Liver (tissue), 9 donors: ENCODE results near the gene SLC12A3. TPM values are rescaled to one million over a fixed set of nuclear protein-coding genes. Genes with fewer than 3 reads are reported as not detected.

Experiments
- DNase-seq: peaks from one replicate; pipeline ENCODE4 v3.0.0-alpha.2; 2017; ENCODE audit warnings: low spot score
- H3K27ac ChIP-seq, 2 donors: one replicate each; pipeline ENCODE4 v1.7.0; 2013; ENCODE audit warnings: inconsistent platforms in 2 of 2, low read length in 2 of 2, control low read depth in 1 of 2, low read depth in 1 of 2, mild to moderate bottlenecking in 1 of 2
- H3K27me3 ChIP-seq, 4 donors: one replicate each; pipeline versions ENCODE4 v1.6.1 to v1.7.0; 2013; ENCODE audit warnings: low read length in 3 of 4, inconsistent platforms in 1 of 4, mild to moderate bottlenecking in 1 of 4, moderate library complexity in 1 of 4; ENCODE audit not compliant: control insufficient read depth in 4 of 4, insufficient read depth in 4 of 4
- H3K36me3 ChIP-seq, 4 donors: one replicate each; pipeline versions ENCODE4 v1.6.1 to v1.7.0; 2013; ENCODE audit warnings: low read length in 3 of 4, mild to moderate bottlenecking in 3 of 4, low read depth in 1 of 4, moderate library complexity in 1 of 4; ENCODE audit not compliant: control insufficient read depth in 4 of 4, insufficient read depth in 3 of 4
- H3K4me1 ChIP-seq, 4 donors: one replicate each; pipeline versions ENCODE4 v1.6.1 to v1.7.0; 2013; ENCODE audit warnings: low read length in 3 of 4, mild to moderate bottlenecking in 3 of 4, moderate library complexity in 1 of 4; ENCODE audit not compliant: control insufficient read depth in 4 of 4, insufficient read depth in 4 of 4
- H3K4me3 ChIP-seq, 3 donors: one replicate each; pipeline versions ENCODE4 v1.6.1 to v1.7.0; 2013; ENCODE audit warnings: low read length in 3 of 3, control low read depth in 1 of 3, low read depth in 1 of 3, mild to moderate bottlenecking in 1 of 3
- H3K9ac ChIP-seq, 2 donors: one replicate each; pipeline ENCODE4 v1.7.0; 2013; ENCODE audit warnings: low read length in 2 of 2, mild to moderate bottlenecking in 2 of 2, moderate library complexity in 2 of 2, control low read depth in 1 of 2, low read depth in 1 of 2
- H3K9me3 ChIP-seq, 4 donors: one replicate each; pipeline versions ENCODE4 v1.6.1 to v1.7.0; 2013; ENCODE audit warnings: low read length in 3 of 4; ENCODE audit not compliant: control insufficient read depth in 4 of 4
- EGR1 ChIP-seq, 2 donors: IDR thresholded peaks; 2 replicates each; pipeline ENCODE4 v1.6.1; 2016 to 2018; ENCODE audit warnings: antibody characterized with exemption in 2 of 2, low read depth in 2 of 2
- FOXA1 ChIP-seq: IDR thresholded peaks from 2 replicates; pipeline ENCODE4 v1.6.1; 2016; ENCODE audit warnings: antibody characterized with exemption
- FOXA2 ChIP-seq: IDR thresholded peaks from 2 replicates; pipeline ENCODE4 v1.6.1; 2016; ENCODE audit warnings: antibody characterized with exemption
- GABPA ChIP-seq, 2 donors: IDR thresholded peaks in 1 of 2; conservative IDR thresholded peaks in 1 of 2; 2 replicates each; pipeline ENCODE4 v1.6.1; 2016; ENCODE audit warnings: antibody characterized with exemption in 2 of 2, mild to moderate bottlenecking in 1 of 2, moderate library complexity in 1 of 2
- HNF4A ChIP-seq, 2 donors: conservative IDR thresholded peaks; 2 replicates each; pipeline ENCODE4 v1.6.1; 2016; ENCODE audit warnings: antibody characterized with exemption in 2 of 2, mild to moderate bottlenecking in 2 of 2
- HNF4G ChIP-seq: IDR thresholded peaks from 2 replicates; pipeline ENCODE4 v1.6.1; 2016; ENCODE audit warnings: antibody characterized with exemption
- JUND ChIP-seq, 2 donors: IDR thresholded peaks; 2 replicates each; pipeline ENCODE4 v1.6.1; 2016; ENCODE audit warnings: antibody characterized with exemption in 2 of 2
- NR2F2 ChIP-seq: IDR thresholded peaks from 2 replicates; pipeline ENCODE4 v1.6.1; 2016; ENCODE audit warnings: antibody characterized with exemption
- RAD21 ChIP-seq, 2 donors: IDR thresholded peaks; 2 replicates each; pipeline ENCODE4 v1.6.1; 2016; ENCODE audit warnings: antibody characterized with exemption in 2 of 2, mild to moderate bottlenecking in 2 of 2
- RXRA ChIP-seq, 2 donors: IDR thresholded peaks; 2 replicates each; pipeline ENCODE4 v1.6.1; 2017 to 2018; ENCODE audit warnings: antibody characterized with exemption in 2 of 2, mild to moderate bottlenecking in 1 of 2
- SP1 ChIP-seq: IDR thresholded peaks from 2 replicates; pipeline ENCODE4 v1.6.1; 2018; ENCODE audit warnings: antibody characterized with exemption, mild to moderate bottlenecking
- TAF1 ChIP-seq: conservative IDR thresholded peaks from 2 replicates; pipeline ENCODE4 v1.6.1; 2016; ENCODE audit warnings: antibody characterized with exemption, mild to moderate bottlenecking
- YY1 ChIP-seq: IDR thresholded peaks from 2 replicates; pipeline ENCODE4 v1.6.1; 2016; ENCODE audit warnings: antibody characterized with exemption, mild to moderate bottlenecking
- WGBS: extraction: QIAGEN DNeasy Blood & Tissue Kit; methylation state at CpG from one replicate; pipeline ENCODE4 v1.1.7; 2013; 5-methylcytosine and 5-hydroxymethylcytosine counted together
- polyA plus RNA-seq, 2 donors: library from polyadenylated mRNA; stranded (reverse) in 1 of 2; unstranded in 1 of 2; fragments of 200-250 nt in 1 of 2; fragments of >200 nt in 1 of 2; fragmentation: Nextera tagmentation in 1 of 2; extraction: Ambion mirVana in 1 of 2; gene quantifications; one replicate each; pipeline versions ENCODE4 v1.2.1 to v1.2.3, GENCODE V29; 2013 to 2015
- total RNA-seq, 2 donors: library from RNA; depleted of rRNA; stranded (reverse); fragments of >200 nt; gene quantifications; one replicate each; pipeline ENCODE4 v1.2.3, GENCODE V29; 2014
- TF ChIP-seq, protein P1 (sequence below): fragments of 150-350 bp; IDR thresholded peaks from 2 replicates; pipeline ENCODE4 v1.5.1; 2017; ENCODE audit warnings: improper control_type of control experiment, low read depth, low read length; ENCODE audit not compliant: missing input control
- TF ChIP-seq, protein P2 (sequence below): IDR thresholded peaks from 2 replicates; pipeline ENCODE4 v1.6.1; 2016; ENCODE audit warnings: antibody characterized with exemption
- TF ChIP-seq, protein P3 (sequence below): IDR thresholded peaks from 2 replicates; pipeline ENCODE4 v1.6.1; 2016; ENCODE audit warnings: antibody characterized with exemption
- TF ChIP-seq, protein P4 (sequence below): IDR thresholded peaks from 2 replicates; pipeline ENCODE4 v1.6.1; 2016; ENCODE audit warnings: antibody characterized with exemption, mild to moderate bottlenecking
- TF ChIP-seq, protein P5 (sequence below): IDR thresholded peaks from 2 replicates; pipeline ENCODE4 v1.6.1; 2016; ENCODE audit warnings: antibody characterized with exemption
- donor health status: healthy.
- donor health status: healthy.
- donor health status: healthy.
- donor health status: healthy.
- donor health status: healthy.

SLC12A3 gene
- total and polyA plus RNA-seq, 4 donors = 0.09 TPM; not detected in 3

DNA sequence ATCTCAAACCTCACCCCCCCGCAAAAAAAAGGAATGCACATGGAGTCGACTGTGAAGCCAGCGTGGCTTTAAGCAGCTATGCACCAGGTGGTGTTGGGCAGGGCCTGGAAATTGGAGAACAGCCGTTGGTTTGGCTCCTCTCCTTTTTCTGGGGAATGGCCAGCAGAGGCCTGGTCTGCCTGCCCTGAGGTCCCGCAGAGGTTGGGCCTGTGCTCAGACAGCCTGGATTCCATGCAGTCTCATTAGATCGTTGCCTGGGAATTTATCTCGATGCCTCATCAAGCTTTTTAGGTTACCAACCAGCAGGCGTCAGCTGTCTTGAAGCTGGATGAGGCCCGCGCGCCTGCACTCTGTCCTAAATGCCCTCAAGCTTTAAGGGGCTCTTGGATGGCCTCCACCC is 9.8 kb downstream of the SLC12A3 start:
- H3K27ac ChIP-seq = no peak overlapping the region
- DNase-seq = no peak
- no peaks in the 10 kb centered on the region for H3K4me1 ChIP-seq
- no peak overlapping the region for H3K9ac ChIP-seq
- TF ChIP-seq NR2F2 (no peak), RXRA (IDR thresholded peaks at IDR 0.05) (no peak), EGR1 (IDR thresholded peaks at IDR 0.05; ENCODE audit: low read depth in 2 of 2) (no peak), HNF4A (conservative IDR thresholded peaks at IDR 0.05) (no peak), JUND (IDR thresholded peaks at IDR 0.05) (no peak), GABPA (IDR thresholded peaks at IDR 0.05 in 1 of 2, conservative IDR thresholded peaks at IDR 0.05 in 1 of 2) (no peak), HNF4G (no peak), FOXA2 (no peak), YY1 (no peak), RAD21 (IDR thresholded peaks at IDR 0.05) (no peak), SP1 (no peak), FOXA1 (no peak), TAF1 (no peak)
- TF ChIP-seq, protein P1, sequence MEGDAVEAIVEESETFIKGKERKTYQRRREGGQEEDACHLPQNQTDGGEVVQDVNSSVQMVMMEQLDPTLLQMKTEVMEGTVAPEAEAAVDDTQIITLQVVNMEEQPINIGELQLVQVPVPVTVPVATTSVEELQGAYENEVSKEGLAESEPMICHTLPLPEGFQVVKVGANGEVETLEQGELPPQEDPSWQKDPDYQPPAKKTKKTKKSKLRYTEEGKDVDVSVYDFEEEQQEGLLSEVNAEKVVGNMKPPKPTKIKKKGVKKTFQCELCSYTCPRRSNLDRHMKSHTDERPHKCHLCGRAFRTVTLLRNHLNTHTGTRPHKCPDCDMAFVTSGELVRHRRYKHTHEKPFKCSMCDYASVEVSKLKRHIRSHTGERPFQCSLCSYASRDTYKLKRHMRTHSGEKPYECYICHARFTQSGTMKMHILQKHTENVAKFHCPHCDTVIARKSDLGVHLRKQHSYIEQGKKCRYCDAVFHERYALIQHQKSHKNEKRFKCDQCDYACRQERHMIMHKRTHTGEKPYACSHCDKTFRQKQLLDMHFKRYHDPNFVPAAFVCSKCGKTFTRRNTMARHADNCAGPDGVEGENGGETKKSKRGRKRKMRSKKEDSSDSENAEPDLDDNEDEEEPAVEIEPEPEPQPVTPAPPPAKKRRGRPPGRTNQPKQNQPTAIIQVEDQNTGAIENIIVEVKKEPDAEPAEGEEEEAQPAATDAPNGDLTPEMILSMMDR = no peak
- TF ChIP-seq, protein P2, sequence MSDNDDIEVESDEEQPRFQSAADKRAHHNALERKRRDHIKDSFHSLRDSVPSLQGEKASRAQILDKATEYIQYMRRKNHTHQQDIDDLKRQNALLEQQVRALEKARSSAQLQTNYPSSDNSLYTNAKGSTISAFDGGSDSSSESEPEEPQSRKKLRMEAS = no peak
- TF ChIP-seq, protein P3, sequence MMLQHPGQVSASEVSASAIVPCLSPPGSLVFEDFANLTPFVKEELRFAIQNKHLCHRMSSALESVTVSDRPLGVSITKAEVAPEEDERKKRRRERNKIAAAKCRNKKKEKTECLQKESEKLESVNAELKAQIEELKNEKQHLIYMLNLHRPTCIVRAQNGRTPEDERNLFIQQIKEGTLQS = no peak
- TF ChIP-seq, protein P4, sequence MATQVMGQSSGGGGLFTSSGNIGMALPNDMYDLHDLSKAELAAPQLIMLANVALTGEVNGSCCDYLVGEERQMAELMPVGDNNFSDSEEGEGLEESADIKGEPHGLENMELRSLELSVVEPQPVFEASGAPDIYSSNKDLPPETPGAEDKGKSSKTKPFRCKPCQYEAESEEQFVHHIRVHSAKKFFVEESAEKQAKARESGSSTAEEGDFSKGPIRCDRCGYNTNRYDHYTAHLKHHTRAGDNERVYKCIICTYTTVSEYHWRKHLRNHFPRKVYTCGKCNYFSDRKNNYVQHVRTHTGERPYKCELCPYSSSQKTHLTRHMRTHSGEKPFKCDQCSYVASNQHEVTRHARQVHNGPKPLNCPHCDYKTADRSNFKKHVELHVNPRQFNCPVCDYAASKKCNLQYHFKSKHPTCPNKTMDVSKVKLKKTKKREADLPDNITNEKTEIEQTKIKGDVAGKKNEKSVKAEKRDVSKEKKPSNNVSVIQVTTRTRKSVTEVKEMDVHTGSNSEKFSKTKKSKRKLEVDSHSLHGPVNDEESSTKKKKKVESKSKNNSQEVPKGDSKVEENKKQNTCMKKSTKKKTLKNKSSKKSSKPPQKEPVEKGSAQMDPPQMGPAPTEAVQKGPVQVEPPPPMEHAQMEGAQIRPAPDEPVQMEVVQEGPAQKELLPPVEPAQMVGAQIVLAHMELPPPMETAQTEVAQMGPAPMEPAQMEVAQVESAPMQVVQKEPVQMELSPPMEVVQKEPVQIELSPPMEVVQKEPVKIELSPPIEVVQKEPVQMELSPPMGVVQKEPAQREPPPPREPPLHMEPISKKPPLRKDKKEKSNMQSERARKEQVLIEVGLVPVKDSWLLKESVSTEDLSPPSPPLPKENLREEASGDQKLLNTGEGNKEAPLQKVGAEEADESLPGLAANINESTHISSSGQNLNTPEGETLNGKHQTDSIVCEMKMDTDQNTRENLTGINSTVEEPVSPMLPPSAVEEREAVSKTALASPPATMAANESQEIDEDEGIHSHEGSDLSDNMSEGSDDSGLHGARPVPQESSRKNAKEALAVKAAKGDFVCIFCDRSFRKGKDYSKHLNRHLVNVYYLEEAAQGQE = no peak
- TF ChIP-seq, protein P5, sequence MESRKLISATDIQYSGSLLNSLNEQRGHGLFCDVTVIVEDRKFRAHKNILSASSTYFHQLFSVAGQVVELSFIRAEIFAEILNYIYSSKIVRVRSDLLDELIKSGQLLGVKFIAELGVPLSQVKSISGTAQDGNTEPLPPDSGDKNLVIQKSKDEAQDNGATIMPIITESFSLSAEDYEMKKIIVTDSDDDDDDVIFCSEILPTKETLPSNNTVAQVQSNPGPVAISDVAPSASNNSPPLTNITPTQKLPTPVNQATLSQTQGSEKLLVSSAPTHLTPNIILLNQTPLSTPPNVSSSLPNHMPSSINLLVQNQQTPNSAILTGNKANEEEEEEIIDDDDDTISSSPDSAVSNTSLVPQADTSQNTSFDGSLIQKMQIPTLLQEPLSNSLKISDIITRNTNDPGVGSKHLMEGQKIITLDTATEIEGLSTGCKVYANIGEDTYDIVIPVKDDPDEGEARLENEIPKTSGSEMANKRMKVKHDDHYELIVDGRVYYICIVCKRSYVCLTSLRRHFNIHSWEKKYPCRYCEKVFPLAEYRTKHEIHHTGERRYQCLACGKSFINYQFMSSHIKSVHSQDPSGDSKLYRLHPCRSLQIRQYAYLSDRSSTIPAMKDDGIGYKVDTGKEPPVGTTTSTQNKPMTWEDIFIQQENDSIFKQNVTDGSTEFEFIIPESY = no peak
- H3K9me3 ChIP-seq = no peaks in the 10 kb centered on the region
- 84% methylated on average over 11 of the region's 11 CpGs for WGBS
- H3K4me3 ChIP-seq = no peak overlapping the region
- H3K27me3 ChIP-seq = no peaks in the 10 kb centered on the region
- no peaks in the 10 kb centered on the region for H3K36me3 ChIP-seq
